Tibial artery (tissue), 4 donors: ENCODE results near the gene NCKAP5L.

ENCODE experiments used
- DNase-seq, 2 donors: peaks; one replicate each; pipeline ENCODE4 v3.0.0-alpha.2; 2019
- H3K27ac ChIP-seq, 2 donors: fragments of 200-600 bp; sonication (generic) in 1 of 2; 1 replicate in 1 of 2; 2 replicates in 1 of 2; pipeline ENCODE4 v1.5.1; 2018 to 2019; ENCODE audit warnings: mild to moderate bottlenecking in 1 of 2
- H3K27me3 ChIP-seq, 2 donors: fragments of 200-600 bp; sonication (generic) in 1 of 2; one replicate each; pipeline versions ENCODE4 v1.5.1 to v1.6.0; 2016 to 2019
- H3K36me3 ChIP-seq, 3 donors: fragments of 200-600 bp; sonication (generic) in 2 of 3; one replicate each; pipeline ENCODE4 v1.5.1; 2016 to 2019; ENCODE audit warnings: mild to moderate bottlenecking in 2 of 3
- H3K4me1 ChIP-seq, 4 donors: fragments of 200-600 bp; sonication (generic) in 2 of 4; 1 replicate in 3 of 4; 2 replicates in 1 of 4; pipeline ENCODE4 v1.5.1; 2016 to 2019
- H3K4me3 ChIP-seq, 2 donors: fragments of 200-600 bp; sonication (generic) in 1 of 2; 1 replicate in 1 of 2; 2 replicates in 1 of 2; pipeline ENCODE4 v1.5.1; 2018 to 2019; ENCODE audit warnings: mild to moderate bottlenecking in 2 of 2
- H3K9me3 ChIP-seq, 3 donors: fragments of 200-600 bp; sonication (generic) in 1 of 3; one replicate each; pipeline ENCODE4 v1.5.1; 2016 to 2019
- intact Hi-C: fragments of 100-400 bp; cut with DNase I; formaldehyde crosslinking; loops from one replicate; pipeline ENCODE4 v1.15.0; 2023; ENCODE audit warnings: low total_unique reads
- TF ChIP-seq, protein P1 (sequence below), 2 experiments: fragments of 200-600 bp in 1 of 2; fragments of 450-650 bp in 1 of 2; IDR thresholded peaks; one replicate each; pipeline ENCODE4 v1.5.1; 2017 to 2019; ENCODE audit warnings: antibody characterized with exemption in 2 of 2, mild to moderate bottlenecking in 1 of 2, moderate library complexity in 1 of 2

The NCKAP5L gene

DNA sequence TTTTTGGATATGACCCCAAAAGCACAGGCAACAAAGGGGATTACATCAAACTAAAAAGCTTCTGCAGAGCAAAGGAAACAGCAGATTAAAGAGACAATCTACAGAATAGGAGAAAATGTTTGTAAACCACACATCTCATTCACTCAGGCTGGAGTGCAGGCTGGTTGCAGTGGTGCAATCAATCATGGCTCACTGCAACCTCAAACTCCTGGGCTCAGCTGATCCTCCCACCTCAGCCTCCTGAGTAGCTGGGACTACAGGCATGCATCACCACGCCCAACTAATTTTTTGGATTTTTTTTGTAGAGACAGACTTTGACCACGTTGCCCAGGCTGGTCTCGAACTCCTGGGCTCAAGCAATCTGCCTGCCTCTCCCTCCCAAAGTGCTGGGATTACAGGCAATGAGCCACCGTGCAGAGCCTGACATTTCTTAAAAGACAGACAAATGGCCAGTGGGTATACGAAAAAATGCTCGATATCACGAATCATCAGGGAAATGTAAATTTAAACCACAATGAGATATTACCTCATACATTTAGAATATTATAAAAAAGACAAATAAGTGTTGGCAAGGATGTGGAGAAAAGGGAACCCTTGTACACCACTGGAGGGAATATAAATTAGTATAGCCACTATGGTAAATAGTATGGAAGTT lies 9.8 kb downstream of the NCKAP5L start:
- TF ChIP-seq, protein P1, sequence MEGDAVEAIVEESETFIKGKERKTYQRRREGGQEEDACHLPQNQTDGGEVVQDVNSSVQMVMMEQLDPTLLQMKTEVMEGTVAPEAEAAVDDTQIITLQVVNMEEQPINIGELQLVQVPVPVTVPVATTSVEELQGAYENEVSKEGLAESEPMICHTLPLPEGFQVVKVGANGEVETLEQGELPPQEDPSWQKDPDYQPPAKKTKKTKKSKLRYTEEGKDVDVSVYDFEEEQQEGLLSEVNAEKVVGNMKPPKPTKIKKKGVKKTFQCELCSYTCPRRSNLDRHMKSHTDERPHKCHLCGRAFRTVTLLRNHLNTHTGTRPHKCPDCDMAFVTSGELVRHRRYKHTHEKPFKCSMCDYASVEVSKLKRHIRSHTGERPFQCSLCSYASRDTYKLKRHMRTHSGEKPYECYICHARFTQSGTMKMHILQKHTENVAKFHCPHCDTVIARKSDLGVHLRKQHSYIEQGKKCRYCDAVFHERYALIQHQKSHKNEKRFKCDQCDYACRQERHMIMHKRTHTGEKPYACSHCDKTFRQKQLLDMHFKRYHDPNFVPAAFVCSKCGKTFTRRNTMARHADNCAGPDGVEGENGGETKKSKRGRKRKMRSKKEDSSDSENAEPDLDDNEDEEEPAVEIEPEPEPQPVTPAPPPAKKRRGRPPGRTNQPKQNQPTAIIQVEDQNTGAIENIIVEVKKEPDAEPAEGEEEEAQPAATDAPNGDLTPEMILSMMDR (IDR thresholded peaks at IDR 0.05), result no peak
- DNase-seq, result peak in 1 of 2 donors; percentile 12
- Histone ChIP-seq H3K4me3 (no peak overlapping the region), H3K9me3 (no peaks in the 10 kb centered on the region), H3K36me3 (peaks cover 0 to 15% (median 0%) of the 10 kb centered on the region in 3 donors), H3K27me3 (no peaks in the 10 kb centered on the region), H3K4me1 (peaks cover 0 to 24% (median 10%) of the 10 kb centered on the region in 4 donors), H3K27ac (no peak overlapping the region)
- intact Hi-C loops, result no loop called here

DNA sequence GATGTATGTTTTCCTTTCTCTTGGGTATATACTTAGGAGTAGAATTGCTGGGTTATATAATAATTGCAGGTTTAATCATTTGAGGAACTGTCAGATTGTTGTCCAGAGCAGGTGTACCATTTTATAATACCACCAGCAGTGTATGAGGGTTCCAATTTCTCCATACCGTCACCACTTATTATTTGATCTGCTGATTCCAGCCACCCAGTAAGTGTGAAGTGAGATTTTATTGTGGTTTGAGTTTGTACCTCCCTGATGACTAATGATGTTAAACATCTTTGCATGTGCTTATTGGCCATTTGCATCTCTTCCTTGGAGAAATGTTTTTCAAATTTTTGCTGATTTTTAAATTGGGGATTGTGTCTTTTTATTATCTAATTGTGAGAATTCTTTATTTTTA lies 15.1 kb downstream of the NCKAP5L start:
- intact Hi-C loops, result no loop called here
- H3K9me3 ChIP-seq, result no peaks in the 10 kb centered on the region

DNA sequence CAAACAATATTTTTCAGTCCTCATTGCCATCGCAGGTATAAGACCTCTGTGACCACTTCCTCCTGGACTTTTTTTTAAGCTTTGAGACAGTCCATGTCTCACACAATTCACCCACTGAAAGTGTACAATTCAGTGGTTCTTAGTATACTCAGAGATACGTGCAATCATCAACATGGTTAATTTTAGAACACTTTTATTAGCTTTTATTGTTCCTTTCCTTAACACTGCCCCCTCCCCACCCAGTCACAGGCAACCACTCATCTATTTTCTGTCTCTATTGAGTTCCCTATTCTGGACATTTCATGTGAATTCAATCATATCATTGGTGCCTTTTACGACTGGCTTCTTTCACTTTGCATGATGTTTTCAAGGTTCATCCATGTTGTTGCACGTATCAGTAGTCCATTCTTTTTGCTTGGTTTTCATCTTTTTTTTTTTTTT lies 16.2 kb downstream of the NCKAP5L start:
- peaks cover 0 to 32% (median 23%) of the 10 kb centered on the region in 4 donors for H3K4me1 ChIP-seq
- intact Hi-C loops, result no loop called here
- TF ChIP-seq, protein P1 (IDR thresholded peaks at IDR 0.05), result no peak
- peaks cover 0 to 6% (median 6%) of the 10 kb centered on the region in 3 donors for H3K36me3 ChIP-seq
- H3K4me3 ChIP-seq, result no peak overlapping the region
- no peak for DNase-seq
- no peaks in the 10 kb centered on the region for H3K9me3 ChIP-seq
- H3K27ac ChIP-seq, result no peak overlapping the region
- H3K27me3 ChIP-seq, result no peaks in the 10 kb centered on the region

More for the DNA sequence above, 15.1 kb downstream of the NCKAP5L start:
- TF ChIP-seq, protein P1 (IDR thresholded peaks at IDR 0.05), result no peak
- Histone ChIP-seq H3K36me3 (peaks cover 0 to under 1% (median 0%) of the 10 kb centered on the region in 3 donors), H3K27me3 (no peaks in the 10 kb centered on the region), H3K4me3 (no peak overlapping the region), H3K27ac (no peak overlapping the region), H3K4me1 (peaks cover 0 to 28% (median 21%) of the 10 kb centered on the region in 4 donors)
- no peak for DNase-seq

DNA sequence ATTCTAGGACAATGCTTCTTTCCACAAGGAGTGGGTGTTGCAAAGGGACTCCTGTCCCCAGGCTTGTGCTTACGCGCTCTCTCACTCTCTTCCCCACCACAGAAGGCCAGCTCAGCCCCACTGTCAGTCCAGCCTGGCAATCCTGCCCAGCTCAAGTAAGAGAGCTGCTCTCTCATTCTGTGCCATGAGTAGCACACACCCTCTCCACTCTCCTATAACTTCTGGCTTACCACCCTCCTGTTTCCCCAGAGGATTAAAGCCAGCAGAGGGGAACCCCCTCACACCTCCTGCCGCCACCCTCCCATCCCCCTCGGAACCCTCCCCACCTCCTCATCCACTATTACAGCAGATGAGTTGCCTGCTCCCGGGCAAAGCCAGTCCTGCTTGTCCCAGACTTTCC lies 17.1 kb downstream of the NCKAP5L start:
- Histone ChIP-seq H3K36me3 (peaks cover 0 to 9% (median 8%) of the 10 kb centered on the region in 3 donors), H3K27me3 (no peaks in the 10 kb centered on the region), H3K9me3 (no peaks in the 10 kb centered on the region), H3K4me1 (peaks cover 0 to 32% (median 23%) of the 10 kb centered on the region in 4 donors), H3K27ac (no peak overlapping the region), H3K4me3 (no peak overlapping the region)
- intact Hi-C loops, result no loop called here
- DNase-seq, result no peak
- TF ChIP-seq, protein P1 (IDR thresholded peaks at IDR 0.05), result no peak

DNA sequence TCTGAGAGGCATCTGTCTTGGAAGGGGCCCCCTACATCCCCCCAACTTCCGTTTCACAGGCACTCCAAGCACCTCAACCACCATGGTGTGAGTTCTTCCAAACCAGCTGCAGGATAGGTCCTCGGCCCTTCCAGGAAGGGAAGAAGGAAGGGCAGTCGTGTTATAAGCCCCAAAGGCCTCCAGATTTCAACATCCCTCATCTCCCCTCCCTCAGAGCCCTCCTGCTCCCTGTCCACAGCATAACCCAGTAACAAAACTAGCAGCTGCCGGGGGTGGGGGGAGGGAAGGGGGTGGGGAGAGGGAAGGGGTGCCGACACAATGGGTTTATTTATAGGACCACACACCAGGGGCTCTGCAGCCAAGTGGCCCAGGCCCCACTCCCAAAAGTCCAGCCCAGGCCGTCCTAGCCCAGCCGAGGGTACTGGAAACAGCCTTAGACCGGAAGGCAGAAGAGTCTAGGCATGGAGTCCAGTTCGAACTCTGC lies 18.3 kb downstream of the NCKAP5L start:
- Histone ChIP-seq H3K4me3 (no peak overlapping the region), H3K27me3 (no peaks in the 10 kb centered on the region), H3K9me3 (no peaks in the 10 kb centered on the region), H3K4me1 (peaks cover 0 to 32% (median 23%) of the 10 kb centered on the region in 4 donors), H3K27ac (peak overlapping the region; percentile 68 to 71), H3K36me3 (peaks cover 9 to 21% (median 19%) of the 10 kb centered on the region in 3 donors)
- DNase-seq, result no peak
- TF ChIP-seq, protein P1 (IDR thresholded peaks at IDR 0.05), result no peak
- intact Hi-C loops, result no loop called here
